B cell (primary cell): Measurements from ENCODE around the gene RFPL1. TPM values are rescaled to one million over a fixed set of nuclear protein-coding genes. Genes with fewer than 3 reads are reported as not detected.

Experiments used
- ATAC-seq: fragments of 200-7000 bp; cut with Tn5 transposase; one replicate; pipeline ENCODE4 v1.10.0; 2021; ENCODE audit warnings: low read depth, mild to moderate bottlenecking, moderate number of reproducible peaks, moderate library complexity
- CTCF ChIA-PET: fragments of 350-600 bp; sonication (Branson Sonifier 250); formaldehyde crosslinking; loops from one replicate; lab custom pipeline; 2021; ENCODE audit warnings: antibody characterized with exemption, inconsistent platforms; lab: Charles Lee
- POLR2A ChIA-PET: fragments of 350-600 bp; sonication (Branson Sonifier 250); formaldehyde crosslinking; loops from one replicate; lab custom pipeline; 2021; ENCODE audit warnings: antibody characterized with exemption; lab: Charles Lee
- DNase-seq: peaks from one replicate; pipeline ENCODE4 v3.0.0; 2013
- H2AFZ ChIP-seq: 2 replicates; pipeline ENCODE4 v1.6.1; 2012; ENCODE audit warnings: mild to moderate bottlenecking, low read depth, low read length; ENCODE audit not compliant: insufficient read depth, poor library complexity, severe bottlenecking
- H3K27ac ChIP-seq, 2 donors: 1 replicate in 1 of 2; 2 replicates in 1 of 2; pipeline ENCODE4 v1.5.1; 2012 to 2013; ENCODE audit warnings: low read length in 2 of 2, mild to moderate bottlenecking in 2 of 2, moderate library complexity in 1 of 2
- H3K27me3 ChIP-seq, 4 experiments: fragments of 200-600 bp in 1 of 4; sonication (generic) in 1 of 4; replicated peaks in 1 of 4; 1 replicate in 2 of 4; 2 replicates in 2 of 4; pipeline versions ENCODE4 v1.6.1 to v1.7.0; 2013 to 2016; ENCODE audit warnings: low read length in 3 of 4, mild to moderate bottlenecking in 2 of 4, mixed read lengths in 1 of 4, moderate library complexity in 1 of 4; ENCODE audit not compliant: insufficient read depth in 4 of 4, control insufficient read depth in 3 of 4; ENCODE audit errors: control extremely low read depth in 1 of 4
- H3K36me3 ChIP-seq, 2 experiments: replicated peaks in 1 of 2; 1 replicate in 1 of 2; 2 replicates in 1 of 2; pipeline versions ENCODE4 v1.6.1 to v1.7.1; 2013; ENCODE audit warnings: low read length in 1 of 2; ENCODE audit not compliant: insufficient read depth in 2 of 2, control insufficient read depth in 1 of 2; ENCODE audit errors: control extremely low read depth in 1 of 2, extremely low read depth in 1 of 2
- H3K4me1 ChIP-seq, 2 donors: fragments of 200-600 bp in 1 of 2; sonication (generic) in 1 of 2; 1 replicate in 1 of 2; 2 replicates in 1 of 2; pipeline versions ENCODE4 v1.5.1 to v1.6.1; 2013 to 2017; ENCODE audit warnings: low read length in 2 of 2; ENCODE audit not compliant: control insufficient read depth in 2 of 2, insufficient read depth in 2 of 2
- H3K4me2 ChIP-seq: replicated peaks from 2 replicates; pipeline ENCODE3; 2012; ENCODE audit warnings: mild to moderate bottlenecking, low read depth, low read length; ENCODE audit not compliant: poor library complexity, severe bottlenecking
- H3K4me3 ChIP-seq, 5 experiments: fragments of 200-600 bp in 1 of 5; sonication (generic) in 1 of 5; 1 replicate in 3 of 5; 2 replicates in 2 of 5; pipeline versions ENCODE4 v1.5.1 to v1.7.0; 2011 to 2016; ENCODE audit warnings: low read length in 4 of 5, mild to moderate bottlenecking in 4 of 5, low read depth in 2 of 5, control low read depth in 1 of 5, moderate library complexity in 1 of 5; ENCODE audit not compliant: insufficient read depth in 1 of 5; ENCODE audit errors: control extremely low read depth in 1 of 5, extremely low read depth in 1 of 5
- H3K79me2 ChIP-seq: fragments of 200-600 bp; sonication (generic); one replicate; pipeline ENCODE4 v1.6.0; 2016; ENCODE audit warnings: low read length; ENCODE audit not compliant: control insufficient read depth, insufficient read depth
- H3K9ac ChIP-seq: fragments of 200-600 bp; sonication (generic); 2 replicates; pipeline ENCODE4 v1.6.1; 2017; ENCODE audit warnings: mild to moderate bottlenecking, low read length, moderate library complexity
- H3K9me3 ChIP-seq, 3 donors: one replicate each; pipeline versions ENCODE4 v1.6.1 to v1.7.1; 2013; ENCODE audit warnings: low read length in 2 of 3; ENCODE audit not compliant: control insufficient read depth in 2 of 3, insufficient read depth in 1 of 3; ENCODE audit errors: control extremely low read depth in 1 of 3
- H4K20me1 ChIP-seq: 2 replicates; pipeline ENCODE4 v1.6.0; 2012; ENCODE audit warnings: mild to moderate bottlenecking, low read length; ENCODE audit not compliant: insufficient read depth, control insufficient read depth, poor library complexity, severe bottlenecking
- H3K27ac Mint-ChIP-seq: one replicate; pipeline ENCODE4 v1.8.0; 2021; ENCODE audit warnings: mixed read lengths
- H3K27me3 Mint-ChIP-seq: one replicate; pipeline ENCODE4 v1.8.0; 2021; ENCODE audit warnings: mixed read lengths
- H3K4me1 Mint-ChIP-seq: one replicate; pipeline ENCODE4 v1.8.0; 2021; ENCODE audit warnings: mixed read lengths
- H3K4me3 Mint-ChIP-seq: one replicate; pipeline ENCODE4 v1.8.0; 2021; ENCODE audit warnings: mixed read lengths
- H3K9me3 Mint-ChIP-seq: one replicate; pipeline ENCODE4 v1.8.0; 2022; ENCODE audit warnings: mixed read lengths; ENCODE audit not compliant: insufficient read depth
- EZH2 ChIP-seq: IDR thresholded peaks from 2 replicates; pipeline ENCODE4 v1.6.1; 2012; ENCODE audit warnings: borderline replicate concordance, low read depth, mild to moderate bottlenecking, moderate library complexity, low read length; ENCODE audit not compliant: insufficient read depth, poor library complexity, severe bottlenecking
- WGBS: methylation state at CpG from one replicate; pipeline ENCODE4 v1.1.5; 2013; ENCODE audit warnings: missing lambda C conversion rate; ENCODE audit not compliant: insufficient coverage; 5-methylcytosine and 5-hydroxymethylcytosine counted together
- intact Hi-C: fragments of 100-400 bp; cut with micrococcal nuclease; formaldehyde crosslinking; loops from one replicate; pipeline ENCODE4 v1.10.0; 2022
- polyA plus RNA-seq: library from polyadenylated mRNA; depleted of rRNA; stranded (reverse); fragments of >200 nt; gene quantifications from 2 replicates; pipeline ENCODE4 v1.2.3, GENCODE V29; 2012
- total RNA-seq, 2 donors: library from RNA; stranded (reverse); fragments of 120-200 nt in 1 of 2; gene quantifications; 1 replicate in 1 of 2; 2 replicates in 1 of 2; pipeline versions ENCODE4 v1.2.3 to v1.2.4, GENCODE V29; 2013 to 2022
- TF ChIP-seq, protein P1 (sequence below): fragments of 200-600 bp; IDR thresholded peaks from one replicate; pipeline ENCODE4 v1.8.0; 2022; ENCODE audit warnings: antibody characterized with exemption, mild to moderate bottlenecking

The RFPL1 gene
- total and polyA plus RNA-seq, 2 donors (not counting 1 experiment from before 2014, with no cell fraction given): not detected

GRCh38 chr22:29443861-29444792, 5.7 kb downstream of the RFPL1 start:
- CTCF ChIA-PET: no interaction called here
- Mint-ChIP-seq H3K27me3 (peaks cover 30% of the 10 kb centered on the region), H3K4me3 (no peak overlapping the region), H3K27ac (no peak overlapping the region), H3K9me3 (no peaks in the 10 kb centered on the region), H3K4me1 (no peaks in the 10 kb centered on the region)
- Histone ChIP-seq H2AFZ (no peak overlapping the region), H3K27me3 (no peaks in the 10 kb centered on the region), H3K36me3 (no peaks in the 10 kb centered on the region), H4K20me1 (no peaks in the 10 kb centered on the region), H3K79me2 (no peaks in the 10 kb centered on the region), H3K4me1 (no peaks in the 10 kb centered on the region), H3K9ac (no peak overlapping the region), H3K27ac (no peak overlapping the region), H3K9me3 (no peaks in the 10 kb centered on the region), H3K4me3 (no peak overlapping the region), H3K4me2 (no peak overlapping the region)
- TF ChIP-seq, protein P1, sequence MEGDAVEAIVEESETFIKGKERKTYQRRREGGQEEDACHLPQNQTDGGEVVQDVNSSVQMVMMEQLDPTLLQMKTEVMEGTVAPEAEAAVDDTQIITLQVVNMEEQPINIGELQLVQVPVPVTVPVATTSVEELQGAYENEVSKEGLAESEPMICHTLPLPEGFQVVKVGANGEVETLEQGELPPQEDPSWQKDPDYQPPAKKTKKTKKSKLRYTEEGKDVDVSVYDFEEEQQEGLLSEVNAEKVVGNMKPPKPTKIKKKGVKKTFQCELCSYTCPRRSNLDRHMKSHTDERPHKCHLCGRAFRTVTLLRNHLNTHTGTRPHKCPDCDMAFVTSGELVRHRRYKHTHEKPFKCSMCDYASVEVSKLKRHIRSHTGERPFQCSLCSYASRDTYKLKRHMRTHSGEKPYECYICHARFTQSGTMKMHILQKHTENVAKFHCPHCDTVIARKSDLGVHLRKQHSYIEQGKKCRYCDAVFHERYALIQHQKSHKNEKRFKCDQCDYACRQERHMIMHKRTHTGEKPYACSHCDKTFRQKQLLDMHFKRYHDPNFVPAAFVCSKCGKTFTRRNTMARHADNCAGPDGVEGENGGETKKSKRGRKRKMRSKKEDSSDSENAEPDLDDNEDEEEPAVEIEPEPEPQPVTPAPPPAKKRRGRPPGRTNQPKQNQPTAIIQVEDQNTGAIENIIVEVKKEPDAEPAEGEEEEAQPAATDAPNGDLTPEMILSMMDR: no peak
- no peak for TF ChIP-seq EZH2
- WGBS: 84% methylated on average over 13 of the region's 14 CpGs
- POLR2A ChIA-PET: no interaction called here
- ATAC-seq (no peak), DNase-seq (no peak)
- intact Hi-C loops: no loop called here

- Mint-ChIP-seq H3K4me1 (no peaks in the 10 kb centered on the region), H3K27ac (no peak overlapping the region), H3K27me3 (peaks cover 26% of the 10 kb centered on the region), H3K9me3 (no peaks in the 10 kb centered on the region), H3K4me3 (no peak overlapping the region)
- Histone ChIP-seq H3K9ac (no peak overlapping the region), H3K79me2 (no peaks in the 10 kb centered on the region), H3K4me1 (no peaks in the 10 kb centered on the region), H3K27me3 (no peaks in the 10 kb centered on the region), H3K36me3 (no peaks in the 10 kb centered on the region), H2AFZ (no peak overlapping the region), H3K27ac (no peak overlapping the region), H3K9me3 (no peaks in the 10 kb centered on the region), H3K4me2 (no peak overlapping the region), H4K20me1 (no peaks in the 10 kb centered on the region), H3K4me3 (no peak overlapping the region)
- ATAC-seq: no peak
- TF ChIP-seq EZH2: no peak
- TF ChIP-seq, protein P1: no peak
- ChIA-PET CTCF (no interaction called here), POLR2A (no interaction called here)
- DNase-seq: no peak
- intact Hi-C loops: no loop called here
- no CpG with 5 or more reads among the region's 4 CpGs for WGBS
These were observed 7.1 kb downstream of the RFPL1 start for GRCh38 chr22:29445508-29445907.
